PC-3 (cell line): ENCODE data around the gene ITGA1.

ENCODE experiments used
- EZH2 ChIP-seq: fragments of 300-600 bp; sonication (generic); IDR thresholded peaks from one replicate; pipeline ENCODE4 v1.6.1; 2017; ENCODE audit warnings: antibody characterized with exemption, mild to moderate bottlenecking, low read length; ENCODE audit not compliant: unreplicated experiment
- EZH2phosphoT487 ChIP-seq: fragments of 300-600 bp; sonication (generic); IDR thresholded peaks from 2 replicates; pipeline ENCODE4 v1.6.1; 2018; ENCODE audit warnings: mild to moderate bottlenecking, antibody characterized with exemption, low read length, borderline replicate concordance
- TF ChIP-seq, protein P1 (sequence below): fragments of 300-600 bp; sonication (generic); conservative IDR thresholded peaks from 2 replicates; pipeline ENCODE4 v1.5.1; 2017; ENCODE audit warnings: antibody characterized with exemption, low read depth, mild to moderate bottlenecking, low read length

- no peak for TF ChIP-seq EZH2
- TF ChIP-seq, protein P1, sequence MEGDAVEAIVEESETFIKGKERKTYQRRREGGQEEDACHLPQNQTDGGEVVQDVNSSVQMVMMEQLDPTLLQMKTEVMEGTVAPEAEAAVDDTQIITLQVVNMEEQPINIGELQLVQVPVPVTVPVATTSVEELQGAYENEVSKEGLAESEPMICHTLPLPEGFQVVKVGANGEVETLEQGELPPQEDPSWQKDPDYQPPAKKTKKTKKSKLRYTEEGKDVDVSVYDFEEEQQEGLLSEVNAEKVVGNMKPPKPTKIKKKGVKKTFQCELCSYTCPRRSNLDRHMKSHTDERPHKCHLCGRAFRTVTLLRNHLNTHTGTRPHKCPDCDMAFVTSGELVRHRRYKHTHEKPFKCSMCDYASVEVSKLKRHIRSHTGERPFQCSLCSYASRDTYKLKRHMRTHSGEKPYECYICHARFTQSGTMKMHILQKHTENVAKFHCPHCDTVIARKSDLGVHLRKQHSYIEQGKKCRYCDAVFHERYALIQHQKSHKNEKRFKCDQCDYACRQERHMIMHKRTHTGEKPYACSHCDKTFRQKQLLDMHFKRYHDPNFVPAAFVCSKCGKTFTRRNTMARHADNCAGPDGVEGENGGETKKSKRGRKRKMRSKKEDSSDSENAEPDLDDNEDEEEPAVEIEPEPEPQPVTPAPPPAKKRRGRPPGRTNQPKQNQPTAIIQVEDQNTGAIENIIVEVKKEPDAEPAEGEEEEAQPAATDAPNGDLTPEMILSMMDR, result no peak
- TF ChIP-seq EZH2phosphoT487, result no peak
Observed at GRCh38 chr5:52993367-52993766, 205.7 kb downstream of the ITGA1 start.
